NCI-H1092 (cell line): ENCODE measurements around the gene SUGCT.
"Not testable (repeated sequence)": the region's sequence is repeated elsewhere in the genome, so short reads cannot be mapped to it uniquely, and the experiment has no call there.

Experiments
- DNase-seq: peaks from one replicate; lab custom pipeline; 2025; lab: John Stamatoyannopoulos, UW

Gene SUGCT

DNA sequence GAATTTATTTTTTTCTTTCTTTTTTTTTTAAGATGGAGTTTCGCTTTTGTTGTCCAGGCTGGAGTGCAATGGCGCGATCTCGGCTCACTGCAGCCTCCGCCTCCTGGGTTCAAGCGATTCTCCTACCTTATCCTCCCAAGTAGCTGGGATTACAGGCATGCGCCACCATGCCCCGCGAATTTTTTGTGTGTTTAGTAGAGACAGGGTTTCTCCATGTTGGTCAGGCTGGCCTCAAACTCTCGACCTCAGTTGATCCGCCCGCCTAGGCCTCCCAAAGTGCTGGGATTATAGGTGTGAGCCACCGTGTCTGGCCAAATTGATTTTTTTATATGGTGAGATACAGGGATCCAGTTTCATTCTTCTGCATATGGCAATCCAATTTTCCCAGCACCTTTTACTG lies 5.1 kb downstream of the SUGCT start:
- not testable (repeated sequence) for DNase-seq

DNA sequence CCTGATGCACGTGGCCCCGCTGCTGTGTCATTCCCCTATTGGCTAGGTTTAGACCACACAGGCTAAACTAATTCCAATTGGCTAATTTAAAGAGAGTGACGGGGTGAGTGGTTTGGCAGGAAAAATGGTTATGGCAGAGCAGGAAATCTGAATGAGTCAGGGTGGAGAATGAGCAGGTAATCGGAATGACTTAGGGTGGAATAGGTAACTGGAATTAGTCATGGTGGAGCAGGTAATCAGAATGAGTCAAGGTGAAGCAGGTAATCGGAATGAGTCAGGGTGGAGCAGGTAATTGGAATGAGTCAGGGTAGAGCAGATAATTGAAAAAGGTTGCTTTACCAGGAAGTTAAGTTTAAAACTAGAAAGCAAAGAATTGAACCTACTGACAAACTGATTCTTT lies 7.1 kb downstream of the SUGCT start:
- not testable (repeated sequence) for DNase-seq

DNA sequence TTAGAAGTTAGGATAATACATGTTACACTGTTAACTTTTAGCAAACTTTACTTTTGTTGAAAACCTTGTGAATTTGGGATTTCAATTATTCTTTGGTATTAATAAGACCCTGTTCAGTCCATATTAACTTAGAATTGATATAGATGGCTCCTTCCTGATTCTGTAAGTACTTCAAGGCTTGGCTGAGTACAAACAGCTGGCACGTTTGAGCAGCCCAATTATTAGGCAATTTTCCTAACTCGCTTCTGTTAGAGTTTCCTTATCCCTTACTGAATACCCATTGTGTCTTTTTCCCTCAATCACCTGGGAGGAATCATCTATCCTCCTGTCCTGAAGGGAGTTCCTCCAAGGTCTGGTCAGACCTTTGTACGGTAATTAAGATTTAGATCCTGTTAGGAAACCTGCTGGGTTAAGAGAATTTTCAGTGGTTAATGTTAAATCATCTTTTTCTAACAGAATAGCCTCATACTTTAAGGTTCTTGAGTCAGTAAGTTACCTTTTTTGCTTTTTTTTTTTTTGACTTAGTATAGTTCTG lies 10.9 kb downstream of the SUGCT start:
- DNase-seq = not testable (repeated sequence)

DNA sequence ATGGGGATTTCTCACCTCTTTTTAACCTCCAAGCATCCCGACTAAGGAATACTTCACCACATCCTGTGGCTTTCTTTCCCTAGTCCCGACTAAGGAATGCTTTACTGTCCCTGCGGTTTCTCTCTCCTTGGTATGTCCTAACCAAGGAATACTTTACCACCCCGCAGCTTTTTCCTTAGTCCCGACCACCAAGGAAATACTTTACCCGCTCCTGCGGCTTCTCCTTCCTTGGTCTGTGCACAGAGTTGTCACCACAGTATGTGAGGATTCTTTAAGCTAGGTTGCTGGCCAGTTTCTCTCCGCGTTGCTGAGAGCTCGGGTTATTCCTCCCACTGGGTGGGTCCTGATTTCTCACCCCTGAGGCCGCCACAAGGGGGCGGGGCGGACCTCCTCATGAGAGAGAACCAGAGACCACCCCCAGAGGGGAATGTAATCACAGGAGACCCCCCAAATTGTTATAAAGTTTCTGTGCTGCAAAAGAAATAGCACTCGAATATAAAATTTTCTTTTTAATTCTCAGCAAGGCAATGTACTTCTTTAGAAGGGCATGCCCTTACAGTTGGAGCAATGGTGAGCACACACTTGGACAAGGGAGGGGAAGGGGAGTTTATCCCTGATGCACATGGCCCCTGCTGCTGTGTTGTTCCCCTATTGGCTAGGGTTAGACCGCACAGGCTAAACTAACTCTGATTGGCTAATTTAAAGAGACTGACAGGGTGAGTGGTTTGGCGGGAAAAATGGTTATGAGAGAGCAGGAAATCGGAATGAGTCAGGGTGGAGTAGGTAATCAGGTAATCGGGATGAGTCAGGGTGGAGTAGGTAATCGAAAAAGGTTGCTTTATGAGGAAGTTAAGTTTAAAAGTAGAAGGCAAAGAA lies 12.8 kb downstream of the SUGCT start:
- DNase-seq = no peak

DNA sequence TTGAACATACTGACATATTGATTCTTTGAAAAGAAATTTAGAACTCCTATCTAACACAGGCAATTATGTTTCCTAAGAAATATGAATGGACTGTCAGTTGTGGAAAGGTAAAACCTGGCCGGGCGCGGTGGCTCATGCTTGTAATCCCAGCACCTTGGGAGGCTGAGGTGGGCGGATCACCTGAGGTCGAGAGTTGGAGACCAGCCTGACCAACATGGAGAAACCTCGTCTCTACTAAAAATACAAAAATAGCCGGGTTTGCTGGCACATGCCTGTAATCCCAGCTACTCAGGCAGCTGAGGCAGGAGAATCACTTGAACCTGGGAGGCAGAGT lies 13.4 kb downstream of the SUGCT start:
- DNase-seq = not testable (repeated sequence)

DNA sequence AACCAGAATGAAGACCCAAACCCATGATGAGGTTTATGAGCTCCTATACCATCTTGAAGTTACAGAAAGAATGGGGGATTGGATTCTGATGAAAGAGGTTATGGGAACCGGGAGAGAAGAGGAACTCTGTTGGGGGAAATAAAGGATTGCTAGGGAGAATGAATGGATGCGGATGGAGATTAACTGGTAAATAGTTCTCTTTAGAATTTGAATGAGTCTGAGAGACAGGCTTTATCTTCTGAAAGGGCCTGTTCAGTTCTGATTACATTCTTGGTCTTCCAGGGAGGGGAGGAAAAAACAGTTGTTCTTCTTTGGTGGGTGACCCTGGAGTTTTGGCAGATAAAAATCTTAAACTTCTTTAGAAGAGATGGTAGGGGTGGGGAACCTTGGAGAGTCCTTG lies 13.9 kb downstream of the SUGCT start:
- DNase-seq = no peak

DNA sequence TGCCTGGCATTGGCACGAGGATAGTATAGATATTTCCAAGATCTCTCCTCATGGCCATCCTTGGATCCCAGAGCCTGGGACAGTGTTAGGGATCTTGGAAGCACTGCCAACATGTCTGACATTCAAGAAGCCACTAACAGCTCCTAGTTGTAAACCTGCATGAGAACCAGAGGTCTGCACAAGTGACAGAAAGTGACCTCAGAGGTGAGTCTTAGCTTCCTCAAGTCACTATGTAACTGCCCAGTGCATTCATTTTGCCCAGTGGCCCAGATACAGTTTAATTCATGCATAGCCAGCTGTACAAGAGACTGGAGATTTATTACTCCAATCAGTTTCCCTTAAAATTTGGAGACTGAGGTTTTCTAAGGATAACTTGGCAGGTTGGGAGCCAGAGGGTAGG lies 16.7 kb downstream of the SUGCT start:
- DNase-seq = no peak

DNA sequence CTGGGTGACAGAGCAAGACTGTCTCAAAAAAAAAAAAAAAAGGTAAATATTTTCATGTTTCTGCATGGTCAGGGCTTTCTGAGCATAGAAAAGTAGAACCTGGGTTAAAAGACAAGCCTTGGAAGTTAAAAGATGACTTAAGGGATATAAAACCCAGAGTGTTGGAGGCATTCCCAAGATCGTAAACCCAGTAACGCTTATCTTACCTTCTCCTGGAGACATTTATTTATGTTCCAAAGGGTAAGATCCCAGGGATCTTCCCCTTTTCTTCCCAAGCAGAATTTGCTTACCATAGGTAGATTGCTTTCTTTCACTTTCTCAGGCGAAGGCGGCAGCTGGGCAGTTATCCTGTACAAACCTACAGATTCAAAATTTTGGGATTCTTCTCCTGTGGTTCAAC lies 22.2 kb downstream of the SUGCT start:
- DNase-seq = no peak

DNA sequence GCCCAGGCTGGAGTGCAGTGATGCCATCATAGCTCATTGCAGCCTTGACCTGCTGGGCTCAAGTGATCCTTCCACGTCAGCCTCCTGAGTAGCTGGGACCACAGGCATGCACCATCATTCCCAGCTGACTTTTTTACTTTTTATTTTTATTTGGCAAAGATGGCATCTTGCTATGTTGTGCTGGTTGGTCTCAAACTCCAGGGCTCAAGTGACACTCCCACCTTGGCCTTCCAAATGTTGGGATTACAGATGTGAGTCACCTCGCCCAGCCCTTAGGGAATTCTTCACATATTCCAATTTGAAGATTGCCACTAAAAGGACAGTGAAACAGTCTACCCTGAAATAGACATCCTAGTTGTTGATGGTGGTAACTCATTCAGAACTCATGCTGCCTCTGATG lies 27.7 kb downstream of the SUGCT start:
- no peak for DNase-seq

DNA sequence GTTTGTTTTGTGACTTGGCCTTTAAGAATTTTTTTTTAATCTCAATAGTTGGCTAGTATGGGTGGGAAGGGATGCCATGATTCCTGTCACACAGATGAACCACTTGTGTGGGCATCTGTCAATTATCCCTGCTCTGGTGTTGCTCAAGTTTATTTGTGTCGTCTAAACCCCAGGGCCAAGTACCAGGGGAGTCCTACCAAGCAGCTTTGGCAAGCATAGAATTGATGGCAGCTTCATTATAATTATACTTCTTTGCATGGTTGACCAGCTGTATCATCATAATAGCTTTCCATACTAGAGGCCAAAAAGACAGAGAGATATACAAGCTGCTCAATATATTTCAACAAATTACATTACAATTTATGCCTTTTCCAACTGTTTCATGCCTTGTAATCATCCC lies 30.4 kb downstream of the SUGCT start:
- no peak for DNase-seq

DNA sequence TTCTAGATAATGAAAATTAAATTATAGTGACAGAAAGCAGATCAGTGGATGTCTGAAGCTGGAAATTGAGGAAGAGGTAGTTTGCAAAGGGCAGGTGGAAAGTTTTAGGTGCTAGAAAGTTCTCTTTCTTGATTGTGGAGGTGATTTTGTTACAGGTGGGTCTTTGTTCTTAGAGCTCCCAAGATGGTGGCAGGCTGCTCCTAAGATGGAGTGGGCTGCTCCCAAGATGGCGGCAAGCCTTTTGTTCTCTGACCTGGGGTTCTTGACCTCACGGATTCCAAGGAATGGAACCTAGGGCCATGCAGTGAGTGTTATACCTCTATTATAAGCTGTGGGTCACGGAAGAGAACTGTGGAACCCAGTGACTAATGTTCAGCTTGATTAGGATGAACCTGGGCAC lies 32.5 kb downstream of the SUGCT start:
- DNase-seq = no peak

DNA sequence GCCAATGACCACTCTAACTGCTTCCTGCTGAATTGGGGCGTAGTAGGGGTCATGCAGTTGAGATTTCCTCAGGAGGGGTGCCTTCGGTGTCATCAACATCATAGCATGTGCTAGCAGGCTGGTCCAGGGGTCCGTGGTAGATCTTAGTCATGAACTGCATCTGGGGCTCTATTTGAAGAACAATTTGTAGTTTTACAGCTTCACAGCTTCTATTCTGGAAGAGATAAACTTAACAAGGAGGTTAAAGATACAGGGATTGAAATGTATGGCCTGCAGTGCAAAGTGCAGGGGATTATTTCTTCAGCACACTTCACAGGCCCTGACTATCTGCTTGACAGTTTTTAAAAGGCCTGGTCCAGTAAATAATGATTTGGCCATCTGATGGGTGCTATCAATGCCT lies 33.5 kb downstream of the SUGCT start:
- DNase-seq = not testable (repeated sequence)

DNA sequence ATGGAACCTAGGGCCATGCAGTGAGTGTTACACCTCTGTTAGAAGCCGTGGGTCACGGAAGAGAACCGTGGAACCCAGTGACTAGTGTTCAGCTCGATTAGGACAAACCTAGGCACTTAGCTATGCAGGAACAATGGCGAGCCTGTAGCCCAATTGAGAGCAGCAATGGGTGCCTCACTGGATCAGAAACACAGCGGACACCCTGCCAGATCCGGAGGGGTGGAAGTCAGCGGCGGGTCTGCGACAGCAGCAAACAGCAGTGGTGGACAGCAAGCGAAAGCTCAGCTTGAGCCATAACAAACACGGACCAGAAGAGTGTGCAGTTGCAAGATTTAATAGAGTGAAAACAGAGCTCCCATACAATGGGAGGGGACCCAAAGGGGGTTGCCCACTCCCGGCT lies 38.3 kb downstream of the SUGCT start:
- not testable (repeated sequence) for DNase-seq

DNA sequence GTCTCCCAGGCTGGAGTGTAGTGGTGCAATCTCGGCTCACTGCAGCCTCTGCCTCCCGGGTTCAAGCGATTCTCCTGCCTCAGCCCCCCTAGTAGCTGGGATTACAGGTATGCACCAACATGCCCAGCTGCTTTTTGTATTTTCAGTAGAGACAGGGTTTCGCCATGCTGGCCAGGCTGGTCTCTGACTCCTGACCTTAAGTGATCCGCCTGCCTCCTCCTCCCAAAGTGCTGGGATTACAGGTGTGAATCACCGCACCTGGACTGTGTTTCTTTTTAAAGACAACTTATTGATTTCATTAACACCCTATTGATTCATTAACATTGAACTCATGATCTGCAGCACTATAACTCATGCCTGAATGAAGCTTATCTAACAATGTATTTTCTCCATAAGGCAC lies 40.5 kb downstream of the SUGCT start:
- not testable (repeated sequence) for DNase-seq

DNA sequence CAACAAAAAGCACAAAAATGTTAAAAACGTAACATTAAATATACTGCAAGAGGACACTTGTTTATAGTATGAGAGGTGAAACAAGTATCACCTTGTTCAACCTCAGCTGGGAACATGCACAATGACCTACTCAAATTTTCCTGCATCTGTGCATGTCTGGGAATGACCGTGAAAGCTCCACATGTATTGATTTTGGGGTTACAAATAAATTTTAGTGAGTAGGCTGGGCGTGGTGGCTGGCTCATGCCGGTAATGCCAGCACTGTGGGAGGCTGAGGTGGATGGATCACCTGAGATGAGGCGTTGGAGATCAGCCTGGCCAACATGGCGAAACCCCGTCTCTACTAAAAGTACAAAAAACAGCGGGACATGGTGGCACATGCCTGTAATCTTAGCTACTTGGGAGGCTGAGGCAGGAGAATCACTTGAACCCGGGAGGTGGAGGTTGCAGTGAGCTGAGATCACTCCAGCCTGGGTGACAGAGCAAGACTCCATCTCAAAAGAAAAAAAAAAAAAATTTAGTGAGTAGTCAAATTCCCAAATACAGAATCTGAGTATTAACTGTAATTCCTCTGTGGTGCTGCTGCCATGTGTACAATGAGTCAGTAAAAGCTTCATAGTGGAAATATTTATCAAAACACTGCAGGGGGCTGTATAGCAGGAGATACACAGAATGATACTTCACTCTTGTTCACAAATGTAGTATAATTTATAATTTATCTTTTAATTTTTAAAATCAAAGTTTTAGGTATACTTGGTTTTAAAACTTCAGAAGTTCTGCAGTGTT lies 41.1 kb downstream of the SUGCT start:
- no peak for DNase-seq

DNA sequence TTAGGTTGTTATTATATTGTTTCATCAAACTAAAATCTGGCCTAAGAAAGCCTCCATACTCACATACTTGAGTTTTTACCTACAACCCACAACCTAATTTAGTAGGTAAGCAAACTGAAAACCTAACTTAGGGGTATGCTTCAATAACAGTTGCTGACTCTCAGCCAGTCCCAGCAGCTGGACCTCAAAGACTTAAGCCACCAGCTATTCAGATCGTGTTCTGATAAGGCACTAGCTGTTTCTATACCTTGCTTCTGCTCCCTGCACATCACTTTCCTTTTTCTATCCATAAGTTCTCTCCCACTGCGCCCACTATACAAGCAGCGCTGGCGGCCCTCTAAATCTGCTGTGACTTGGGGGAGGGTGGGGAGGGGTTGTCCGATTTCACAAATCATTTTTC lies 42.3 kb downstream of the SUGCT start:
- no peak for DNase-seq

DNA sequence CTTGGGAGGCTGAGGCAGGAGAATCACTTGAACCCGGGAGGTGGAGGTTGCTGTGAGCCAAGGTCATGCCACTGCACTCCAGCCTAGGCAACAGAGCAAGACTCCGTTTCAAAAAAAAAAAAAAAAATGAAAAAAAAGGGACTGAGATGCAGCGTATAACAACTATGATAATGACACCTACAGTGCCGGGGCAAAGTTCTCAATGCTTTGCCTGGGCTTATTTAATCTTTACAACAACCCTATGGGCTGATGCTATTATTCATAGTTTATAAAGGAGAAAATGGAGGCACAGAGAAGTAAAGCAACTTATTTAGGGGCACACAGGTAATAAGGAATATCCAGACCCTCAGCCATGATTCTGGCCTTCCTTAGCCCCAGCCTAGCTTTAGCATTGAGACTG lies 47.6 kb downstream of the SUGCT start:
- DNase-seq = no peak

DNA sequence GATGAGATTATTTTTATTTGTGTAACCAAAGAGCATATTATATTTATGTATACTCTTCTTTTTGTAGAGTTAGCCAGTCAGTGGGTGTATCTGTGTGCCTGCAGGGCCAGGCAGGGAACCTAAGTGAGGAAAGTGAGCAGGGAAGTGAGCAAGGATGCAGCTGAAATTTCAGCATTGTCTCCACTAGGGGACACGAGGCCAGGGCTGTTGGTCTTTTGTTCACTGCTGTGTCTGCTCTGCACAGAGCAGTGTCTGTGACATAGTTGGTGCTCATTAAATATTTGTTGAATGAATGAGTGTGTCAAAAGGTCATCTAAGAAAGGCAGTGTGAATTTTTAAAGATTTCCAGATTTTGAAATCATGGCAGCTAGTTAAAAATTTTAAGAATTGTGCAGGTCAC lies 51.8 kb downstream of the SUGCT start:
- DNase-seq = no peak

DNA sequence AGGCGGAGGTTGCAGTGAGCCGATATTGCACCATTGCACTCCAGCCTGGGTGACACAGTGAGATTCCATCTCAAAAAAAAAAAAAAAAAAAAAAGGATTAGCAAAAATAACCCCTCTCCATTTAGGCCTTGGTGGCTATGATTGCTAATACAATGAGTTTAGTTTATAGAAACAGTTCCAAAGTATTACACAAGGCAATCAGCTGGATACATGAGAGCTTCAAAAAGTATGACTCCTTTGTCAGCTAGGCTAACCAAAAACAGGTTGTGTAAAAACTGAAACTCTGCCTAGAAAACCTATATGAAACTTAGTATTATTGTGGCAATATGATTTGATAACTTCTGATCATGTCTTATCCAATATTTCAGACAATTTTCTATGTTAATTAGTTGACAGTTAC lies 57.2 kb downstream of the SUGCT start:
- no peak for DNase-seq

DNA sequence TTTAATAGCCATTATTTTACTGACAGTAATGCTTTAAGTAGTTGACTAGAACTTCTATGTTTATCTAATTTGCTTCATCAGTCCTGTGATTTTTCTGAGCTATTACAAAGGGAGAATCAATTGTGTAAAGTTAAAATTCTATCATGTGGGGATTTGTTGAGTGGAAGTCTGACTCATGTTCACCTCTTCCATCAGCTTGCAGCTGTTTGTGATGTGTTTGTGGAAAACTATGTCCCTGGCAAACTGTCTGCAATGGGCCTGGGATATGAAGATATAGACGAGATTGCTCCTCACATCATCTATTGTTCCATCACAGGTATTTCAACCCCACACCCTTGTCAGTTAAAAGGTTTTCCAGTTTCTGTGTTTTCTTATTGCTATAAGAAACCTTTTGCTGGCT lies 59.9 kb downstream of the SUGCT start:
- DNase-seq = no peak

DNA sequence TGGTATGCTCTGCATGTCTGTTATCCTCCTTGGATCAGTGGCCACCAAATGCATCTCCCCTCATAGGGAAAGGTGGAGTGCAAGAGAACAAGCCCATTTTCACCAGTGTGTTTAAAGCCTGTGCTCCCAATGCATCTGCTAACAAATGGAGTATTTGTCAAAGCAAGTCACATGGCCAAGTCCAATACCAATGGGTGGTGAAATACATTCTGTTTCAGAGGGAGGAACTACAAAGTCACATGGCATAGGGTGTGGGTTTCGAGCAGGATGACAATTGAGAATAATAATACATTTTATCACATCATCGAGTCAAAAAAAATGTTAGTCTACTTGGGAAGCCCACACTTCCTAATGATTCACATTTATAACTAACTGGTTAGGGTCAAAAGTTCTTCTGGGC lies 62.7 kb downstream of the SUGCT start:
- no peak for DNase-seq

DNA sequence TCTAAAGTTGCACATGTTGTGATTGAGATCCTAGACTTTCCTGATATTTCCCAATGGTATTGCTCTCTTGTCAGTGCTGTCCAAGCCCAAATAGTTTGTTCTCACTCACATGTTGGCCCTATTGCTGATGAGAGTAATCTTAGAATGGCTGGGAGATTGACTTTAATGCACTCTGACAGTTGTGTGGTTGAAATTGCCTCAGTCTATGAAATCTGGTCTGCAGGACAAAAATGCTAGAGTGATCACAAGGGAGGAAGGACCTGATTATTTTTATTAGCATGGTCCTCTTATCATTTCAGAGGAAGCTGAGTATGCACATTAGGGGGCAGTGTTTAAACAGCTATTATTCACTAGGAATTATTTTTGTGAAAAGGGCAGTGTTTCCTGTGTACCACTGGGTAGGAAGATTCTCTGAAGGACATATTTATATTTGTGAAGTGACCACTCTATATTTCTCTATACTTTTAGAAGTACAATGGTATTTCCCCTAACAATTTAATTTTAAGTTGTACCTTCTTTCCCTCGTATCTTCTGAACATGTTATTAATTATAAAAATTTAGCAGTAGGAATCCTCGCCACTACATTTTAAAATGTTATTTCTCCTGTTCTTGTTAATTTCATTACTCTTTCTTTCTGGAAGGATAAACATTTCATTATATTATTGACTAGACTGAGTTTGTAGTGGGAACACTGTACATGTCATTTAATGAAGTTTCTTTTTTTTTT lies 64.4 kb downstream of the SUGCT start:
- no peak for DNase-seq

DNA sequence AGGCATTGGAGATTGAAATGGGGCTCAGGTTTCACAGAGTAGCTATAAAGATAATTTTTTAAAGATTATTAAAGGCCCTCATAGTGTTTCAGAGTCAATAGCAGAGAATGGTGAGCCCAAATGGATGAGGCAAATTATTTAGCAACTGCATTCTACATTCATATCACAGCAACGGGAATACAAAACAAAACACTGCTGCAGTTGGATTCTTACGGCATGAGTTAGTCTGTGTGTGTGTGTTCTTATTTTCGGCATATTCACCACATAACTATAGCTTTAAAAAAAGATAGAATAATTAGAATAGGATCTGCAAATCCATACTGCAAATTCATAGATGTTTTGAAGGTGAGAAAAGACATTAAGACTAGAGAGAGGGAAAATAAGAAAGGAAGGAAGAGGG lies 66.0 kb downstream of the SUGCT start:
- no peak for DNase-seq
